Measurements from ENCODE around the gene PROKR2. TPM values are rescaled to one million over a fixed set of nuclear protein-coding genes. Genes with fewer than 3 reads are reported as not detected.

Gene PROKR2
- polyA plus RNA-seq, 1 donor (not counting 4 experiments of a cell fraction or from before 2014, with no cell fraction given): not detected

DNA sequence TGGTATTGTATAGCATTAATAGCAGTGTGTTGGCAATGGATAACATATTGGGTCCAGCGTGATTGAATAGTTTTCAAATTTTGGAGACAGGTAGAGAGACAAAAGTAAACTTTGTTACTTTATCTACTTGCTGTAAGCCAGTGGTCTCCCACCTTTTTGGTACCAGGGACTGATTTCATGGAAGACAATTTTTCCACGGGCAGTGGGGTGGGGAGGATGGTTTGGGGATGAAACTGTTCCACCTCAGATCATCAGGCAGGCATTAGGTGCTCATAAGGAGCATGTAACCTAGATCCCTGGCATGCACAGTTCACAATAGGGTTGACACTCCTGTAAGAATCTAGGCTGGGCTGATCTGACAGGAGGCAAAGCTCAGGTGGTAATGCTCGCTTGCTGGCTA is 14.6 kb upstream of the PROKR2 start:
- H3K36me3 ChIP-seq (ENCODE audit: control insufficient read depth in 2 of 2, extremely low read depth in 1 of 2, insufficient read depth in 2 of 2, low read length in 2 of 2): no peaks in the 10 kb centered on the region
- H3K9me3 ChIP-seq (ENCODE audit: control insufficient read depth, low read depth, low read length): no peaks in the 10 kb centered on the region
- H3K4me1 ChIP-seq (ENCODE audit: control insufficient read depth, extremely low read depth, insufficient read depth, low read length): no peaks in the 10 kb centered on the region
- dilution Hi-C loops (cut with MboI; ENCODE audit: extremely low pct_ligation_motif_present, low sequenced_read_pairs): no loop called here
- DNase-seq (ENCODE audit: low read depth, low spot score) (no peak), FAIRE-seq (no peak)
- no peaks in the 10 kb centered on the region for H3K79me2 ChIP-seq (ENCODE audit: control insufficient read depth, insufficient read depth, low read length)
- no peak overlapping the region for H3K4me2 ChIP-seq (ENCODE audit: control insufficient read depth, extremely low read depth, insufficient read depth, low read depth, low read length)
- no peak for TF ChIP-seq CTCF (optimal IDR thresholded peaks at IDR 0.05 in 1 of 3, IDR thresholded peaks at IDR 0.05 in 1 of 3, conservative IDR thresholded peaks at IDR 0.05 in 1 of 3; ENCODE audit: extremely low read depth in 1 of 3, insufficient read depth in 2 of 3, low read length in 3 of 3)
- TF ChIP-seq EZH2 (IDR thresholded peaks at IDR 0.05; ENCODE audit: low read length): no peak
- peaks cover 6% of the 10 kb centered on the region for H3K27me3 ChIP-seq (ENCODE audit: control insufficient read depth, extremely low read depth, insufficient read depth, low read length)
- no peaks in the 10 kb centered on the region for H4K20me1 ChIP-seq (ENCODE audit: control insufficient read depth, extremely low read depth, insufficient read depth, low read length)
- H3K27ac ChIP-seq (ENCODE audit: control insufficient read depth, insufficient read depth, low read length): no peak overlapping the region
- no peak overlapping the region for H3K9ac ChIP-seq (ENCODE audit: control insufficient read depth, extremely low read depth, insufficient read depth, low read length)
- H2AFZ ChIP-seq (ENCODE audit: control insufficient read depth, low read length): no peak overlapping the region
- no peak overlapping the region for H3K4me3 ChIP-seq (ENCODE audit: control insufficient read depth in 2 of 3, extremely low read depth in 1 of 3, insufficient read depth in 2 of 3, low read depth in 1 of 3, low read length in 3 of 3)
- no peaks in the 10 kb centered on the region for H3K9me1 ChIP-seq (ENCODE audit: control insufficient read depth, extremely low read depth, insufficient read depth, low read length)

- Histone ChIP-seq H3K9me3 (ENCODE audit: control insufficient read depth, low read depth, low read length) (no peaks in the 10 kb centered on the region), H3K4me1 (ENCODE audit: control insufficient read depth, extremely low read depth, insufficient read depth, low read length) (no peaks in the 10 kb centered on the region), H3K36me3 (ENCODE audit: control insufficient read depth in 2 of 2, extremely low read depth in 1 of 2, insufficient read depth in 2 of 2, low read length in 2 of 2) (no peaks in the 10 kb centered on the region), H2AFZ (ENCODE audit: control insufficient read depth, low read length) (no peak overlapping the region), H3K9me1 (ENCODE audit: control insufficient read depth, extremely low read depth, insufficient read depth, low read length) (no peaks in the 10 kb centered on the region), H3K4me3 (ENCODE audit: control insufficient read depth in 2 of 3, extremely low read depth in 1 of 3, insufficient read depth in 2 of 3, low read depth in 1 of 3, low read length in 3 of 3) (no peak overlapping the region), H3K9ac (ENCODE audit: control insufficient read depth, extremely low read depth, insufficient read depth, low read length) (no peak overlapping the region), H3K27ac (ENCODE audit: control insufficient read depth, insufficient read depth, low read length) (no peak overlapping the region), H3K79me2 (ENCODE audit: control insufficient read depth, insufficient read depth, low read length) (no peaks in the 10 kb centered on the region), H4K20me1 (ENCODE audit: control insufficient read depth, extremely low read depth, insufficient read depth, low read length) (no peaks in the 10 kb centered on the region), H3K4me2 (ENCODE audit: control insufficient read depth, extremely low read depth, insufficient read depth, low read depth, low read length) (no peak overlapping the region), H3K27me3 (ENCODE audit: control insufficient read depth, extremely low read depth, insufficient read depth, low read length) (peaks cover 8% of the 10 kb centered on the region)
- FAIRE-seq: no peak
- TF ChIP-seq EZH2 (IDR thresholded peaks at IDR 0.05; ENCODE audit: low read length) (no peak), CTCF (optimal IDR thresholded peaks at IDR 0.05 in 1 of 3, IDR thresholded peaks at IDR 0.05 in 1 of 3, conservative IDR thresholded peaks at IDR 0.05 in 1 of 3; ENCODE audit: extremely low read depth in 1 of 3, insufficient read depth in 2 of 3, low read length in 3 of 3) (no peak)
- dilution Hi-C loops (cut with MboI; ENCODE audit: extremely low pct_ligation_motif_present, low sequenced_read_pairs): no loop called here
- no peak for DNase-seq (ENCODE audit: low read depth, low spot score)
Observed at GRCh38 chr20:5328268-5328667, 11.5 kb upstream of the PROKR2 start.
